ENCODE data around the gene ENDOD1. TPM values are rescaled to one million over a fixed set of nuclear protein-coding genes. Genes with fewer than 3 reads are reported as not detected.

Gene ENDOD1
- total and polyA plus RNA-seq, 2 donors from 2014 or later = 19.3 to 69.0 TPM

DNA sequence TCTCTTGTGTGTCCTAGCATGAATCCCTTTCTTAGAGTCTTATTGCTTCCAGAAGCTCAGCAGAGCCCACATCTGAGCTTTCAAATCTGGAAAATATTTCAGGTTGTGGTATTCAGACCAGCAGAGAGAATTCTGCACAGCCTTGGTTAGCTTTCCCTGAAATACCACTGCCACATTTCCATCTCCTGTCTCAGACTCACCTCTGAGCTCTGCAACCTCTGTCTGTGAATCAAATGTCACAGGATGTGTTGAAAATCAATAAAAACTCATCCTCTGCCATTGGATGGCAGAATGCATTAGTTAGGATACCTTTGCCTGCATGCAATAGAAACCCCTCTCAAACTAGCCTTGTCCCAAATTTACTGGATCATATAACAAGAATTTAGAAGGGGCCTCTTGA lies 47.7 kb downstream of the ENDOD1 start:
- no peak for DNase-seq
- no peaks in the 10 kb centered on the region for H3K36me3 ChIP-seq (ENCODE audit: control insufficient read depth in 2 of 3, insufficient read depth in 3 of 3, low read length in 3 of 3)
- no peaks in the 10 kb centered on the region for H3K27me3 ChIP-seq (ENCODE audit: control insufficient read depth, insufficient read depth, low read length)
- TF ChIP-seq, protein P1, sequence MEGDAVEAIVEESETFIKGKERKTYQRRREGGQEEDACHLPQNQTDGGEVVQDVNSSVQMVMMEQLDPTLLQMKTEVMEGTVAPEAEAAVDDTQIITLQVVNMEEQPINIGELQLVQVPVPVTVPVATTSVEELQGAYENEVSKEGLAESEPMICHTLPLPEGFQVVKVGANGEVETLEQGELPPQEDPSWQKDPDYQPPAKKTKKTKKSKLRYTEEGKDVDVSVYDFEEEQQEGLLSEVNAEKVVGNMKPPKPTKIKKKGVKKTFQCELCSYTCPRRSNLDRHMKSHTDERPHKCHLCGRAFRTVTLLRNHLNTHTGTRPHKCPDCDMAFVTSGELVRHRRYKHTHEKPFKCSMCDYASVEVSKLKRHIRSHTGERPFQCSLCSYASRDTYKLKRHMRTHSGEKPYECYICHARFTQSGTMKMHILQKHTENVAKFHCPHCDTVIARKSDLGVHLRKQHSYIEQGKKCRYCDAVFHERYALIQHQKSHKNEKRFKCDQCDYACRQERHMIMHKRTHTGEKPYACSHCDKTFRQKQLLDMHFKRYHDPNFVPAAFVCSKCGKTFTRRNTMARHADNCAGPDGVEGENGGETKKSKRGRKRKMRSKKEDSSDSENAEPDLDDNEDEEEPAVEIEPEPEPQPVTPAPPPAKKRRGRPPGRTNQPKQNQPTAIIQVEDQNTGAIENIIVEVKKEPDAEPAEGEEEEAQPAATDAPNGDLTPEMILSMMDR (IDR thresholded peaks at IDR 0.05; ENCODE audit: borderline replicate concordance, extremely low read depth, insufficient read depth) = no peak
- no peaks in the 10 kb centered on the region for H3K9me3 ChIP-seq (ENCODE audit: control insufficient read depth in 2 of 3, insufficient read depth in 1 of 3, low read length in 3 of 3)
- H3K4me3 ChIP-seq (ENCODE audit: low read length in 3 of 3) = no peak overlapping the region
- intact Hi-C loops (cut with DNase I) = loop anchor here (10.0 kb wide), 1 partner anchor 62 kb away; no protein-coding TSS in a partner anchor
- H3K27ac ChIP-seq (ENCODE audit: low read depth in 2 of 2, low read length in 2 of 2) = no peak overlapping the region
- FAIRE-seq = no peak
- no peak overlapping the region for H3K9ac ChIP-seq (ENCODE audit: low read length in 3 of 3)
- H3K4me1 ChIP-seq (ENCODE audit: control insufficient read depth in 2 of 3, insufficient read depth in 2 of 3, low read depth in 1 of 3, low read length in 3 of 3) = peaks cover 0 to 5% (median 0%) of the 10 kb centered on the region in 3 donors

- Histone ChIP-seq H3K4me1 (ENCODE audit: control insufficient read depth in 2 of 3, insufficient read depth in 2 of 3, low read depth in 1 of 3, low read length in 3 of 3) (peaks cover 0 to 5% (median 0%) of the 10 kb centered on the region in 3 donors), H3K9ac (ENCODE audit: low read length in 3 of 3) (no peak overlapping the region), H3K36me3 (ENCODE audit: control insufficient read depth in 2 of 3, insufficient read depth in 3 of 3, low read length in 3 of 3) (no peaks in the 10 kb centered on the region), H3K9me3 (ENCODE audit: control insufficient read depth in 2 of 3, insufficient read depth in 1 of 3, low read length in 3 of 3) (no peaks in the 10 kb centered on the region), H3K27me3 (ENCODE audit: control insufficient read depth, insufficient read depth, low read length) (no peaks in the 10 kb centered on the region), H3K27ac (ENCODE audit: low read depth in 2 of 2, low read length in 2 of 2) (no peak overlapping the region), H3K4me3 (ENCODE audit: low read length in 3 of 3) (no peak overlapping the region)
- FAIRE-seq = no peak
- intact Hi-C loops (cut with DNase I) = loop anchor here (10.0 kb wide), 1 partner anchor 64 kb away; no protein-coding TSS in a partner anchor
- DNase-seq = peak in 2 of 5 donors; percentile 36 to 57
- TF ChIP-seq, protein P1 (IDR thresholded peaks at IDR 0.05; ENCODE audit: borderline replicate concordance, extremely low read depth, insufficient read depth) = peak; percentile 32
Observed at GRCh38 chr11:95138448-95138847, 48.8 kb downstream of the ENDOD1 start.

DNA sequence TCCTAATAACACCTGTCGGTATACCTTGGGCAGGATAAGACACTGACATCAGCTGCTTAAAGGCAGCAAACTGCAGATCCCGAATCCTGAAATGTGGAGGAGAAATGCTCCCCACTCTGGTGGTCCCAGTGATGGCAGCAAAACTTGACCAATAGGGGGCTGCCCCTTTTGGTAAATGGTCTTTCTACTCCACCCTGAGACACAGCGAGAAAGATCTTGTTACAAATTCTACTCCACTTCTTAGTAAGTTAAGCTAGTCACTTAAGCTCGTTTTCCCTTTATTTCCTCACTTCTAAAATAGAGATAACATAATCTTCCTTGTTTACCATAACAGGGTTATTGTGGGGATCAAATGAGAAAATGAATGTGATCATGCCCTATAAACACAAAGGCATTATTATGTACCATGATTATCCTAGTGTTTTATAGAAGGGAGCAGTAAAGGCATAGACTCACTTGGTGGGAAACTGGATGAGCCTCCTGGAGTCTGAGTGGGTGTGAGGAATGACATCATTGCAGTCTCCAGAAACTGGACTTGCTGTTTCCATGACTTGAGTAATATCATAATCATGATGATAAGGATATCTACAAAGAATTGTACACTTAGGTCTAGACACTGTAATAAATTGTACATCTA lies 50.9 kb downstream of the ENDOD1 start:
- Histone ChIP-seq H3K36me3 (ENCODE audit: control insufficient read depth in 2 of 3, insufficient read depth in 3 of 3, low read length in 3 of 3) (no peaks in the 10 kb centered on the region), H3K4me1 (ENCODE audit: control insufficient read depth in 2 of 3, insufficient read depth in 2 of 3, low read depth in 1 of 3, low read length in 3 of 3) (no peaks in the 10 kb centered on the region), H3K9ac (ENCODE audit: low read length in 3 of 3) (no peak overlapping the region), H3K27me3 (ENCODE audit: control insufficient read depth, insufficient read depth, low read length) (no peaks in the 10 kb centered on the region), H3K27ac (ENCODE audit: low read depth in 2 of 2, low read length in 2 of 2) (no peak overlapping the region), H3K4me3 (ENCODE audit: low read length in 3 of 3) (no peak overlapping the region), H3K9me3 (ENCODE audit: control insufficient read depth in 2 of 3, insufficient read depth in 1 of 3, low read length in 3 of 3) (no peaks in the 10 kb centered on the region)
- FAIRE-seq (no peak), DNase-seq (no peak)
- intact Hi-C loops (cut with DNase I) = no loop called here
- TF ChIP-seq, protein P1 (IDR thresholded peaks at IDR 0.05; ENCODE audit: borderline replicate concordance, extremely low read depth, insufficient read depth) = no peak

Data from kidney (tissue), 14 donors.